Colonic mucosa (tissue), 4 donors: Measurements from ENCODE around the gene SAMD14. TPM values are rescaled to one million over a fixed set of nuclear protein-coding genes. Genes with fewer than 3 reads are reported as not detected.

Source experiments
- DNase-seq: peaks from one replicate; pipeline ENCODE4 v3.0.0-alpha.2; 2020
- H3K27ac ChIP-seq: fragments of 200-600 bp; one replicate; pipeline ENCODE4 v1.8.0; 2021
- H3K27me3 ChIP-seq: fragments of 200-600 bp; one replicate; pipeline ENCODE4 v1.8.0; 2021
- H3K36me3 ChIP-seq: fragments of 200-600 bp; one replicate; pipeline ENCODE4 v1.8.0; 2021
- H3K4me1 ChIP-seq: fragments of 200-600 bp; one replicate; pipeline ENCODE4 v1.8.0; 2021; ENCODE audit warnings: mild to moderate bottlenecking
- H3K4me3 ChIP-seq: fragments of 200-600 bp; one replicate; pipeline ENCODE4 v1.8.0; 2021
- H3K9ac ChIP-seq, 2 donors: one replicate each; pipeline ENCODE4 v1.7.0; 2013; ENCODE audit warnings: control low read depth in 2 of 2, low read depth in 2 of 2, low read length in 2 of 2
- H3K9me3 ChIP-seq: fragments of 200-600 bp; one replicate; pipeline ENCODE4 v1.8.0; 2021
- intact Hi-C: fragments of 100-400 bp; cut with DNase I; formaldehyde crosslinking; loops from one replicate; pipeline ENCODE4 v1.14.1; 2022
- total RNA-seq, 2 donors: library from RNA; stranded (reverse); fragmentation: NEBNext Ultra II Directional in 1 of 2; extraction: Animal tissue kit (Norgen Biotek cat#: 25700) in 1 of 2; gene quantifications; one replicate each; pipeline ENCODE4 v1.2.1, GENCODE V29; 2021
- TF ChIP-seq, protein P1 (sequence below): fragments of 200-600 bp; IDR thresholded peaks from one replicate; pipeline ENCODE4 v1.8.0; 2022; ENCODE audit warnings: antibody characterized with exemption, mild to moderate bottlenecking
- donor health status: healthy.
- donor health status: DM: no; HTN: no; CAD: no.
- donor health status: DM: no; HTN: no; CAD: no.

SAMD14 gene
- total RNA-seq, 2 donors from 2014 or later, result 0.77 to 2.3 TPM

DNA sequence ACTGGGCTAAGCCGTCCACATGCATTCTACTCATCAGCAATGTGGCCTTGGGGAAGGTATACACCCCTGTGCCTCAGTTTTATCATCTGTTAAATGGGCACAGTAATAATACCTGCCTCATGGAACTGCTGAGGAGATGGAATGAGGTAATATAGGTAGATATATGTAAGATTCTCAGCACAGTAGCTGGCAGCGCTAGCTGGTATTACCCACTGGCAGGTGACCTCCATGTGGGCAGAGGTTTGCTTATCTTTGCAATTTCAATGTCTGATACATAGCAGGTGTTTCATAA, 34.7 kb upstream of the SAMD14 start:
- Histone ChIP-seq H3K4me1 (peaks cover 5% of the 10 kb centered on the region), H3K27ac (no peak overlapping the region), H3K4me3 (no peak overlapping the region), H3K27me3 (no peaks in the 10 kb centered on the region), H3K9ac (no peak overlapping the region), H3K36me3 (no peaks in the 10 kb centered on the region), H3K9me3 (no peaks in the 10 kb centered on the region)
- TF ChIP-seq, protein P1, sequence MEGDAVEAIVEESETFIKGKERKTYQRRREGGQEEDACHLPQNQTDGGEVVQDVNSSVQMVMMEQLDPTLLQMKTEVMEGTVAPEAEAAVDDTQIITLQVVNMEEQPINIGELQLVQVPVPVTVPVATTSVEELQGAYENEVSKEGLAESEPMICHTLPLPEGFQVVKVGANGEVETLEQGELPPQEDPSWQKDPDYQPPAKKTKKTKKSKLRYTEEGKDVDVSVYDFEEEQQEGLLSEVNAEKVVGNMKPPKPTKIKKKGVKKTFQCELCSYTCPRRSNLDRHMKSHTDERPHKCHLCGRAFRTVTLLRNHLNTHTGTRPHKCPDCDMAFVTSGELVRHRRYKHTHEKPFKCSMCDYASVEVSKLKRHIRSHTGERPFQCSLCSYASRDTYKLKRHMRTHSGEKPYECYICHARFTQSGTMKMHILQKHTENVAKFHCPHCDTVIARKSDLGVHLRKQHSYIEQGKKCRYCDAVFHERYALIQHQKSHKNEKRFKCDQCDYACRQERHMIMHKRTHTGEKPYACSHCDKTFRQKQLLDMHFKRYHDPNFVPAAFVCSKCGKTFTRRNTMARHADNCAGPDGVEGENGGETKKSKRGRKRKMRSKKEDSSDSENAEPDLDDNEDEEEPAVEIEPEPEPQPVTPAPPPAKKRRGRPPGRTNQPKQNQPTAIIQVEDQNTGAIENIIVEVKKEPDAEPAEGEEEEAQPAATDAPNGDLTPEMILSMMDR, result no peak
- no peak for DNase-seq
- intact Hi-C loops, result no loop called here

DNA sequence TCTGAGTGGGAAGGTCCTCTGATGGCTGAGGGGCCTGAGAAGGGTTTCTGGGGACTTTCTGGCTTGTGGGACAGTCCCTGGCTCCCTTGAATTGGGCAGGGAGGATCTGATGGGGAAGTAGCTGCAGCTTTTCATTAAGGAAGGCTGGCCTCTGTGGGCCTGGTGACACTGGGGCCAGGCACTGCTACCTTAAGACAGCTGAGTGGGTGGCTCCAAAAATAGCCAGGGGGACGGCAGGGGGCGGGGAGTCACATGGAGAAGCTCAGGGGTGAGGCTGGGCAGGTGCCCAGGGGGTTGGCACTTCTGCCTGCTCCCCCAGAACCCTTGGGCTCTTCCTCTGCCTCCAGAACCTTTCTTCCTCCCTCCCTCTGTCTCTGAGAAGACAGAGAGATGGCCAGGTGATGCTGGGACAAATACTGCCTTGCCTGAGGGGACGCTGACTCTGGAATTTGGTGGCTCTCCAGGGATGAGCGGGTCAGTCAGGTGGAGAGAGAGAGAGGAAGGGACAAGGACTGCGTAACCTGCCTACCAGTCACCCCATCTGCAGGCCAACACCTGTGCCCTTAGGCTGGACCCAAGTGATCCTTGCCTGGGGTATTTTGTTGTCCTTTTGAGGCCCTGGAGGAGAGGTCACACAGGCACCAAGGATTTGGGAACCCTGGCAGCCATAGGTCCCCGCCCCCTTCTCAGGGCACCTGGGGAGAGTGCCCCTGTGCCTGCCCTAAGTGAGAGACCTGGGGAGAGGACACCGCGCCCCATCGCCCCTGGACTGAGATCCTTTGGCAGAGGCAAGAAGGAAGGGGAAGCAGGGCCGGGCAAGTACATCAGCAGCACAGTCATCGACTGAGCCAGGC, 34.1 kb upstream of the SAMD14 start:
- Histone ChIP-seq H3K4me1 (peaks cover 5% of the 10 kb centered on the region), H3K36me3 (no peaks in the 10 kb centered on the region), H3K4me3 (no peak overlapping the region), H3K9ac (peak overlapping the region in 1 of 2 donors; percentile 7), H3K9me3 (no peaks in the 10 kb centered on the region), H3K27ac (no peak overlapping the region), H3K27me3 (no peaks in the 10 kb centered on the region)
- TF ChIP-seq, protein P1, result no peak
- intact Hi-C loops, result no loop called here
- DNase-seq, result no peak

DNA sequence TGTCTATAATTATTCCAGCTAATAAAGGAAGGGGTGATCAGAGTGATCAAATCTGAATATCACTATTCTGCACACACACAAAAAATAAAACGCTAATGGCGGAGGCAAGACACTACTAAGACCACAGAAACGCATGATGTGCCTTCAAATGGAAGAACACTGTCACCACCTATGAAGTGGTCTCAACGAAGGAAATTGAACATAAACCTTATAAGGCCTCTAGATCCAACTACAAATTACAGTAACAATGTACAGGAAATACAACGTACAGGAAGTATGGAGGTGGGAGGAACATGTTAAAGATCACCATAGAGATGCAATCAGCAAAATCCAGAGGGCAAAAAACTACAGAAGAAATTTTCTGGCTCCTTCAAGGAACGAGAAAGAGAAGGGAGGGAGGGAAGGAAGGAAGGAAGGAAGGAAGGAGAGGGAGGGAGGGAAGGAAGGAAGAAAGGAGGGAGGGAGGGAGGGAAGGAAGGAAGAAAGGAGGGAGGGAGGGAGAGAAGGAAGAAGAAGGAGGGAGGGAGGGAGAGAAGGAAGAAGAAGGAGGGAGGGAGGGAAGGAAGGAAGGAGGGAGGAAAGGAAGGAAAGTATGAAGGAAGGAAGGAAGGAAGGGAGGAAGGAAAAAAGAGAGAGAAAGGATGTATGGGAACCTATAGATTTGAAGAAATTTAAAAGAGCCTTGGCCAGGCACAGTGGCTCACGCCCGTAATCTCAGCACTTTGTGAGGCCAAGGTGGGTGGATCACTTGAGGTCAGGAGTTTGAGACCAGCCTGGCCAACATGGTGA, 32.7 kb upstream of the SAMD14 start:
- H3K9ac ChIP-seq, result no peak overlapping the region
- intact Hi-C loops, result no loop called here
- H3K4me3 ChIP-seq, result no peak overlapping the region
- TF ChIP-seq, protein P1, result no peak
- no peaks in the 10 kb centered on the region for H3K27me3 ChIP-seq
- H3K36me3 ChIP-seq, result no peaks in the 10 kb centered on the region
- DNase-seq, result no peak
- peaks cover 5% of the 10 kb centered on the region for H3K4me1 ChIP-seq
- no peaks in the 10 kb centered on the region for H3K9me3 ChIP-seq
- H3K27ac ChIP-seq, result no peak overlapping the region

DNA sequence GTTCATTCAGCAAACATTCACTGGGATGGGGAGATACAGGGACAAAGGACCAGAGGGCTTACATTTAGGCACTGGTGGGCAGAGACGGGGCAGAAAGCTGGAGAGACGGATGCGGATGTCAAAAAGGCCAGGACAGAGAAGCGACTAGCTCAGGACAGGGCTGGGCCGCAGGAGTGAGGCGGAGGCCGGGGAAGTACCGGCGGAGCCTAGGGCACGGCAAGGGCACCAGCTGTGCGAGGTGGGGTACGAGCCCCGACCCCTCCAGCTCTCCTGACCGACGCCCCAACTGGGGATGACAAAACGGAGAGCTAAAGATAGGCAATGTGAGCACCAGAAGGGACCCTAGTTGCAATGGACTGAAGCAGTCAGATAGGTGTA, 31.9 kb upstream of the SAMD14 start:
- H3K9ac ChIP-seq, result no peak overlapping the region
- peak overlapping the region; percentile 35 for H3K4me3 ChIP-seq
- no peaks in the 10 kb centered on the region for H3K27me3 ChIP-seq
- no peaks in the 10 kb centered on the region for H3K9me3 ChIP-seq
- H3K4me1 ChIP-seq, result peaks cover 5% of the 10 kb centered on the region
- intact Hi-C loops, result no loop called here
- H3K36me3 ChIP-seq, result no peaks in the 10 kb centered on the region
- no peak for DNase-seq
- TF ChIP-seq, protein P1, result no peak
- H3K27ac ChIP-seq, result no peak overlapping the region

DNA sequence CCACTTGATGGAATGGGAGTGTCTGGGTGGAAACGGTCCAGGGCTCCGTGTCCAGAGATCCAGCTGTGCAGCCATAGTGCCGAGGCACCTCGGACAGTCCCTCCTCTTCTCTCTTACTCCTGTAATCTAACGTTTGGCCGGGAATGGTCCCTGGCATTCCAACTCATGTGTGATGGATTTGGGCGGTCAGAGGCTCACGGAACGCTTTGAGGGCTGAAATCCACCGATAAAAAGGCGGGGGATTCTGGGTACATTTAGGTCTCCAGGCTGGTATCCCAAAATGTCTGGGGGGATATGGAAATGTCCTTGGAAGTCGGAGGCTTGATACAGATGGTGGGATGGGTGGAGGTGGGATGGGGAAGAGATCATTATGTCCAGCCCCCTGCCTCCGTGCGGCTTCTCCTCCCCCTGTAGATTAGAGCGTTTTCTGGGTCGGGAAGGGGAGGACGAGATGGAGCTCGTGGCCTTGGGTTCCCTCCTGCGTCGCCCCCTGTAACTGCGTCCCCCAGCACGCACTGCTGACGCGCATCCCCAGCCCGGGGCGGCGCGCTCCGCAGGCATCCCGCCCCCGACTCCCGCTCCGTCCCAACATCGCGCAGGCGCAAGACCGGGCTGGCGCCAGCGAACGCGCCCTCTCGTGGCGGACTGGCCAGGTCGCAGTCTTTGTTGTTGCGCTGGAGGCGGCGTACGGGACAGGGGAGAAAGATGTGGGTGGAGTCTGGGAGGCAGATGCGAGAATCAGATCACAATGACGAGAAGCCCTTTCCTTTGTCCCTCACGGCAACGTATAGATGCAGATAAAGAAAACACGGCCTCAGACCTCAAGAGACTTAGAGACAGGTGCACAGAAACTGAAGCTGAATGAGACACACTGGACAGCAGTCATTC, 31.3 kb upstream of the SAMD14 start:
- TF ChIP-seq, protein P1, result peak; percentile 86
- intact Hi-C loops, result no loop called here
- DNase-seq, result peak; percentile 93
- Histone ChIP-seq H3K4me3 (peak overlapping the region; percentile 35), H3K4me1 (peaks cover 5% of the 10 kb centered on the region), H3K27me3 (no peaks in the 10 kb centered on the region), H3K9me3 (no peaks in the 10 kb centered on the region), H3K9ac (peak overlapping the region; percentile 57 to 81), H3K36me3 (no peaks in the 10 kb centered on the region), H3K27ac (peak overlapping the region; percentile 10)
